ENCODE data around the gene APOH. TPM values are rescaled to one million over a fixed set of nuclear protein-coding genes. Genes with fewer than 3 reads are reported as not detected.
A peak's percentile ranks its signal among the peaks of the same experiment; 100 is the strongest.

APOH gene
- total and polyA plus RNA-seq, 2 of the 13 experiments (the other 11 are each of a cell fraction or from before 2014, with no cell fraction given) = 4,846 to 5,748 TPM

GRCh38 chr17:66235377-66235994 is 6.3 kb upstream of the APOH start (continued):
- TF ChIP-seq LBX2 (CRISPR knock-in tag; IDR thresholded peaks at IDR 0.05; ENCODE audit: borderline replicate concordance) (no peak), KDM4B (CRISPR knock-in tag; IDR thresholded peaks at IDR 0.05) (no peak), ZGPAT (CRISPR knock-in tag; IDR thresholded peaks at IDR 0.05) (peak; percentile 87), NFE2L1 (CRISPR knock-in tag; IDR thresholded peaks at IDR 0.05; ENCODE audit: borderline replicate concordance) (no peak), NBN (conservative IDR thresholded peaks at IDR 0.05) (no peak), ZSCAN9 (CRISPR knock-in tag; IDR thresholded peaks at IDR 0.05; ENCODE audit: borderline replicate concordance) (no peak), MBD4 (IDR thresholded peaks at IDR 0.05; ENCODE audit: borderline replicate concordance, low read length) (peak; percentile 81; the same call in 1 of the 2 replicates), GTF3A (CRISPR knock-in tag; conservative IDR thresholded peaks at IDR 0.05) (no peak), SMAD1 (CRISPR knock-in tag; IDR thresholded peaks at IDR 0.05; ENCODE audit: borderline replicate concordance, low read depth) (no peak), ZBTB21 (CRISPR knock-in tag; IDR thresholded peaks at IDR 0.05) (no peak), HNRNPK (IDR thresholded peaks at IDR 0.05; ENCODE audit: low read depth, low read length, poor library complexity, severe bottlenecking) (no peak), SRY (CRISPR knock-in tag; IDR thresholded peaks at IDR 0.05) (no peak), SATB2 (CRISPR knock-in tag; IDR thresholded peaks at IDR 0.05) (no peak), WIZ (CRISPR knock-in tag; IDR thresholded peaks at IDR 0.05) (no peak), ZNF841 (CRISPR knock-in tag; IDR thresholded peaks at IDR 0.05; ENCODE audit: borderline replicate concordance) (no peak), REST (IDR thresholded peaks at IDR 0.05; ENCODE audit: borderline replicate concordance in 1 of 2, low read depth in 1 of 2, low read length in 2 of 2) (no peak), POLR2G (IDR thresholded peaks at IDR 0.05; ENCODE audit: low read depth, low read length) (no peak), ZNF891 (CRISPR knock-in tag; IDR thresholded peaks at IDR 0.05) (no peak), NAIF1 (CRISPR knock-in tag; IDR thresholded peaks at IDR 0.05; ENCODE audit: borderline replicate concordance) (no peak), CBX2 (IDR thresholded peaks at IDR 0.05; ENCODE audit: low read depth, low read length) (no peak), CBX2 (CRISPR knock-in tag; IDR thresholded peaks at IDR 0.05; ENCODE audit: low read depth) (no peak), ZNF30 (CRISPR knock-in tag; IDR thresholded peaks at IDR 0.05) (no peak), HNRNPL (IDR thresholded peaks at IDR 0.05; ENCODE audit: low read depth, low read length) (no peak), ZNF12 (CRISPR knock-in tag; IDR thresholded peaks at IDR 0.05) (no peak), ZSCAN21 (CRISPR knock-in tag; IDR thresholded peaks at IDR 0.05; ENCODE audit: borderline replicate concordance) (no peak), ZSCAN30 (CRISPR knock-in tag; IDR thresholded peaks at IDR 0.05) (no peak), TEF (CRISPR knock-in tag; IDR thresholded peaks at IDR 0.05) (no peak)

Measured in HepG2 (cell line).